ENCODE measurements around the gene OR52I2. TPM values are rescaled to one million over a fixed set of nuclear protein-coding genes. Genes with fewer than 3 reads are reported as not detected.
A peak's percentile ranks its signal among the peaks of the same experiment; 100 is the strongest.

Gene OR52I2
- polyA plus RNA-seq, 3 donors: 0.04 TPM; not detected in 2

GRCh38 chr11:4626207-4627099 is 44.9 kb downstream of the OR52I2 start:
- H3K36me3 Mint-ChIP-seq: no peaks in the 10 kb centered on the region
- H2AFZ ChIP-seq (ENCODE audit: insufficient read depth, low read depth, low read length, poor library complexity, severe bottlenecking): no peak overlapping the region
- no peak overlapping the region for H3K4me2 ChIP-seq (replicated peaks; ENCODE audit: extremely low read depth, low read length, poor library complexity, severe bottlenecking)

DNA sequence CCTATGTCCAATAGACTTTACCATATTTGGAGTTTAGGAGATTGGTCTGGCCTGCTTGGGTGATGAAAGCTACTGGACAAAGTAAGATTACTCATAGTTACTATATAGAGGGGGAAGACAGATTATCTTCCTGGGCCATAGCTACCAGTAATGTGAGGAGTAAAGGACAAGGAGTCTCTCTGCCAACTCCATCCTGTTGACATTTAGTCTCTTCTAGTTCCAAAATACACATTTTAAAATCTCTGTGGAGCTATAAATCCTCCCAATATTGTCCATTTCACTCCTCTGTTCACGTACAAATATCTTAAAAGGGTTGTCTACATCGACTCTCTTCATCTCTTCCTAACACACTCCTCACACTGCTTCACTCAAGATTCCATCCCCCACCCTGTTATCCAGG is 54.6 kb downstream of the OR52I2 start:
- no peaks in the 10 kb centered on the region for H3K79me2 ChIP-seq (ENCODE audit: insufficient read depth, low read length)
- TF ChIP-seq CTCF (IDR thresholded peaks at IDR 0.05): no peak
- no peak overlapping the region for H2AFZ ChIP-seq (ENCODE audit: insufficient read depth, low read depth, low read length, poor library complexity, severe bottlenecking)
- intact Hi-C loops (cut with micrococcal nuclease): loop anchor here in 1 of 2 donors (10.0 kb wide), 1 partner anchor 451 kb away; no protein-coding TSS in a partner anchor
- WGBS (ENCODE audit: insufficient coverage): 87% methylated on average over 2 of the region's 2 CpGs
- no peak overlapping the region for H3K4me3 ChIP-seq (replicated peaks in 1 of 3; ENCODE audit: low read depth in 2 of 3, low read length in 3 of 3)
- H3K4me2 ChIP-seq (replicated peaks; ENCODE audit: extremely low read depth, low read length, poor library complexity, severe bottlenecking): no peak overlapping the region
- H3K27ac Mint-ChIP-seq: no peak overlapping the region
- H3K4me1 ChIP-seq (ENCODE audit: control insufficient read depth in 1 of 2, insufficient read depth in 2 of 2, low read length in 2 of 2): no peaks in the 10 kb centered on the region
- no peaks in the 10 kb centered on the region for H3K36me3 Mint-ChIP-seq
- H3K27me3 ChIP-seq (ENCODE audit: control insufficient read depth in 2 of 2, insufficient read depth in 2 of 2, low read length in 2 of 2): peaks cover 0 to 2% of the 10 kb centered on the region in 2 donors
- H3K9me3 ChIP-seq (replicated peaks in 1 of 2; ENCODE audit: control insufficient read depth in 1 of 2, insufficient read depth in 1 of 2, low read length in 2 of 2): no peaks in the 10 kb centered on the region
- peaks cover 0 to 2% (median 0%) of the 10 kb centered on the region in 7 donors for H3K9me3 Mint-ChIP-seq
- H3K36me3 ChIP-seq (replicated peaks in 1 of 2; ENCODE audit: control insufficient read depth in 1 of 2, insufficient read depth in 2 of 2, low read length in 2 of 2): no peaks in the 10 kb centered on the region
- H3K9ac ChIP-seq (ENCODE audit: insufficient read depth, low read length, poor library complexity, severe bottlenecking): no peak overlapping the region
- peaks cover 2 to 3% (median 3%) of the 10 kb centered on the region in 3 donors for H3K27me3 Mint-ChIP-seq (ENCODE audit: low read depth in 3 of 3)
- no peaks in the 10 kb centered on the region for H4K20me1 ChIP-seq (ENCODE audit: insufficient read depth, low read length)
- no peak for DNase-seq
- no peaks in the 10 kb centered on the region for H3K4me1 Mint-ChIP-seq
- H3K27ac ChIP-seq (ENCODE audit: low read depth in 1 of 2, low read length in 2 of 2): no peak overlapping the region
- H3K4me3 Mint-ChIP-seq: no peak overlapping the region

More at GRCh38 chr11:4626207-4627099, 44.9 kb downstream of the OR52I2 start:
- WGBS (ENCODE audit: insufficient coverage): 70% methylated on average over 7 of the region's 15 CpGs
- Histone ChIP-seq H3K36me3 (replicated peaks in 1 of 2; ENCODE audit: control insufficient read depth in 1 of 2, insufficient read depth in 2 of 2, low read length in 2 of 2) (no peaks in the 10 kb centered on the region), H3K9me3 (replicated peaks in 1 of 2; ENCODE audit: control insufficient read depth in 1 of 2, insufficient read depth in 1 of 2, low read length in 2 of 2) (peaks cover 17% of the 10 kb centered on the region in 2 donors), H3K9ac (ENCODE audit: insufficient read depth, low read length, poor library complexity, severe bottlenecking) (no peak overlapping the region), H3K27me3 (ENCODE audit: control insufficient read depth in 2 of 2, insufficient read depth in 2 of 2, low read length in 2 of 2) (no peaks in the 10 kb centered on the region), H3K79me2 (ENCODE audit: insufficient read depth, low read length) (no peaks in the 10 kb centered on the region), H3K4me1 (ENCODE audit: control insufficient read depth in 1 of 2, insufficient read depth in 2 of 2, low read length in 2 of 2) (no peaks in the 10 kb centered on the region), H3K4me3 (replicated peaks in 1 of 3; ENCODE audit: low read depth in 2 of 3, low read length in 3 of 3) (no peak overlapping the region), H3K27ac (ENCODE audit: low read depth in 1 of 2, low read length in 2 of 2) (no peak overlapping the region), H4K20me1 (ENCODE audit: insufficient read depth, low read length) (no peaks in the 10 kb centered on the region)
- TF ChIP-seq CTCF (IDR thresholded peaks at IDR 0.05): peak; percentile 66
- Mint-ChIP-seq H3K27ac (peak overlapping the region in 1 of 7 donors; percentile 1), H3K4me3 (no peak overlapping the region), H3K27me3 (ENCODE audit: low read depth in 3 of 3) (peaks cover 6 to 13% (median 6%) of the 10 kb centered on the region in 3 donors), H3K9me3 (peaks cover 6 to 23% (median 18%) of the 10 kb centered on the region in 7 donors), H3K4me1 (no peaks in the 10 kb centered on the region)
- DNase-seq: peak; percentile 9 to 48 (median 34)
- intact Hi-C loops (cut with micrococcal nuclease): no loop called here

All from CD14-positive monocyte (primary cell).